HL-60/S4 treated with retinoic acid at 250 ng/mL for 4 days and 3 days (cell line): Measurements from ENCODE around the gene PSMC2.
"Not testable (repeated sequence)": the region's sequence is repeated elsewhere in the genome, so short reads cannot be mapped to it uniquely, and the experiment has no call there.

ENCODE experiments used
- in situ Hi-C: fragments of 300-500 bp; cut with MboI; formaldehyde crosslinking; loops from 2 replicates; pipeline ENCODE4 v1.7.0; 2022; ENCODE audit warnings: low sequenced_read_pairs

PSMC2 gene

DNA sequence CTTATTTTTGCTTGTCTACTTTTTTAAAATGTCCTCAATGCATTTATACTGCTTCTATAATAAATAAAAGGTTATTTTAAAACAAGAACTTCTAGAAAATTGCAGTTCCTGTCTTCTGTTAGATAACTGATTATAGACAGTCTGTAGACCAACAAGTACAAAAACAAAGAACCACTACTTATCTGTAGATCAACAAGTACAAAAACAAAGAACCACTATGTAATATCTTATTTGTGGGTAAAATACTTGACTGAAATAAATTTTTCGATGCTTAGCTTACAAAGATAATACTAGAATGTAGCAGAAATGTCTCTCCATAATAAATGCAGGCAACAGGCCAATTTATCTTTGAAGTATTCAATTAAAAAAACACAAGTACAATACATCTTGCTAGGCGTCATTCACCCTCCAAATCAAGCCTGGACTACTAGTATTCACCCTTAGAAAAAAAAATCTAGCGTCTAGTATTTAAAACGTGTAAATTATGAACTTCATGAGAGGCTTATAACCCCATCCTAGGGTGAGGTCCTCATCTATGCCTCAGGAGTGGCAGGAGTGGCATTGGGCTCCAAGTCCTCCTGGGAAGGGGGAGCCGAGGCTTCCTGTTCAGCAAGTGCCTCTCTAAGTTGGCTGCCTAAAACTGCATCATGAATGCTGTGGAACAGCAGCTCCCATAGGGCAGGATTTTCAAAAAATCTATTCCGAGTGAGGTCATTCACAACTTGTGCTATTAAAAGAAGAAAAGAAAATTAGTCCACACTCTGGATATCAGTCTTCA, 26.6 kb downstream of the PSMC2 start:
- in situ Hi-C loops: no loop called here

DNA sequence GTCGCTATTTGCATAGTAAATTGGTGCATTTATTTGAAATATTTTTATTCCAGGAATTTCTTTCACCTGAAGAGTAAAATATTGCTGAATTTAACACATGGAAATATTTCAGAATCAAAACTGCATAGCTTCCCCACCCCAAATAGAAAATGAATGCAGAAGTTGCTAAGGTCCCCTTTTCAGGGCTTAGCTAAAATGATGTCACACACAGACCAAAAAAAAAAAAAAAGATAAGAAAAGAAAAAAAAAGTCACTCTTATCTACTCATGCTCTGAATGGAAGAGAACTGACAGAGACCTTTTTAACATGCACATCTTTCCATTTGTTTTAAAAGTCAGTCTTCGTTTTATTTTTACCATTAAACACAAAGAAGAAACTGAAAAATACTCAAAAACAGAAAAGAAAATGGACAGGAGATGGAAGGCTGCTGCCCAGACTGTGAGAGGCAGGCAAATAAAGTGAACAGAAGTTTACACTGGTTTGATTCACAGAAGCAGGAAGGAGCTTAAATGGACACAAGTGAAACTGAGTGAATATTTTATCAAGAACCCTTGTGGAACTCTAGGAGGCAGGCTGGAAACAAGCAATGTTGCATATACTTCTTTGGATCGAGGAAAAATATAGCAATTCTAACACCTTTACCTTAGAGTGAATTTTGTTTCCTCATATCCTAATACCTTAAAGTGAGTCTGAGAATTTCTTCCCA, 32.0 kb downstream of the PSMC2 start:
- in situ Hi-C loops: no loop called here

DNA sequence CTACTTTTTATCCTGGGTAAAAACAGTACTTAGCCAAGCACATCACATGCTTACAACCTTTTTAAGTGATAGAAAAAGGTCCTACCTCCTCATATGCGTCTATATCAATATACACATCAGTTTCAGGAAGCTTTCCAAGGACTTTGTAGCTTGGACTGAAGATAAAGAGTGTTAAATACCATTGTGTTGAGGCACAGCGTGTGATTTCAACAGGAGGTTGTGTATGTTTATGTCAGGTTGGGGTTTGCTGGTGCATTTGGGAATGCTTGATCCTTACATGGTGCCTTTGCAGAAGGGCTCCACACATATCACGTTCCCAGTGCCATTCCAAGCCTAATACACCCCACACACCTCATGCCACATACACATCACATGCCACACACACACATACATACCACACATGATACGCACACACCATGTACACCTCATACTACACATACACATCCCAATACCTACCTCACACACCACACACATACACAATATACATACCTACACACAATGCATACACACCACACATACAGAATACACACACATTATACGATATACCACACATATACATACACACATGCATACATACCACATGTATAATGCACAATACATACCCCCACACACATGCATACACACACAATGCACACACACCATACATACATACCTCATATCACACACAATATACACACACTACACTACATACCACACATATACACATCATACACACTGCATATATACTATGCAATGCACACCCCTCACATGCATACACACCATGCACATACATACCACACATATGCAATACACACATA, 33.1 kb downstream of the PSMC2 start:
- in situ Hi-C loops: no loop called here

DNA sequence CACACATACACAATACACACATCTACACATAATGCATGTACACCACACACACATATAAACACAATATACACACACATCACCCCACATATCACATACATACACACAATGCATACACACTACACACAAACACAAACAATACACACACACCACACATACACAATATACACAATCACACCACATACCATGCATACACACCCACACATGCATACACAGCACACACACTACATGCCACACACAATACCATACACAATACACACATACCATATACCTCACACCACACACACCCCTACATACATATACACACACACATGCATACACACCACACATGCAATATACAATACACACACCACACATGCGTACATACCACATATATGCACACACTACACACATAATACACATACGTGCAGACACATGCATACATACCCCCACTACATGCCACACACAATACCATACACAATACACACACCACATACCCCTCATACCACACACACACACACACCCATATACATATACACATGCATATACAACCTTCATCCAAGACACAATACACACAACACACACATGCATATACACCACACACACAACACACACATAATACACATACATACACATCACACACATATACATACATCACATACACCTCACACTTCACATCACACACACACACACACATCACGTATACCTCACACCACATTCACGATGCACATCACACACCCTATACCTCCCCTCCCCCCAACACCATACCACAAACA, 34.0 kb downstream of the PSMC2 start:
- in situ Hi-C loops: no loop called here

DNA sequence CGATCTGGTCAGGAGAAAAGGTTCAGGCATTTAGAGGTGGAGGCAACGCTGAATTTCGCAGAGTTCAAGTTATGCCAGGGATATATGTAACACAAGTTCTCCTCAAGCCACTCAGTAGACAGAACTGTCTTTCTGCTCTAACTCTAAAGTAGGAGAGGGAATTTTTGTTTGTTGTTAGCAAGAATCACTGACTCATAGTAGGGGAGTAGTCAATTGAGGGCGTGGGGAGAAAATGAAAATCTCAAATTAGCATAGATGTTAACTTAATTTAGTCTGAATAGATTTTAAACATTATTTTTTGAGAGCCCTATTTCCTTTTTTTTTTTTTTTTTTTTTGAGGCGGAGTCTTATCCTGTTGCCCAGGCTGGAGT, 34.6 kb downstream of the PSMC2 start:
- in situ Hi-C loops: no loop called here

DNA sequence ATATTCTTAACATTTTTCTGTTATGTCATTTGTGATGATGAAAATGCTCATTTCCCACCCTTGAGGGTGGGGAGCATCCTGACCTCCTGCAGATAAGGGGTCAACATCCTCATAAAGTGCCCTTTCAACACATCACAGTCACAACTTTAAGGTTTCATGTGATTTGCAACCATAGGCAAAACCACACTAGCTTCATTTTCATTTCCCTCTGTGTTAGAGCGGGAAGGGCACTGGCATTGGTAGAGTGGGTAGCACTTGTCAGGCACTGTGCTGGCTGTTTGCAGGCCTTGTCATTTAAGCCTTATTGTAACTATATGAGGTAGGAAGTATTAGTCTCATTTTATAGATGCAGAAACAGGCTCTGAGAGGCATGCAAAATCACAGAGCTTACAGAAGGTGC, 39.8 kb downstream of the PSMC2 start:
- in situ Hi-C loops: no loop called here

DNA sequence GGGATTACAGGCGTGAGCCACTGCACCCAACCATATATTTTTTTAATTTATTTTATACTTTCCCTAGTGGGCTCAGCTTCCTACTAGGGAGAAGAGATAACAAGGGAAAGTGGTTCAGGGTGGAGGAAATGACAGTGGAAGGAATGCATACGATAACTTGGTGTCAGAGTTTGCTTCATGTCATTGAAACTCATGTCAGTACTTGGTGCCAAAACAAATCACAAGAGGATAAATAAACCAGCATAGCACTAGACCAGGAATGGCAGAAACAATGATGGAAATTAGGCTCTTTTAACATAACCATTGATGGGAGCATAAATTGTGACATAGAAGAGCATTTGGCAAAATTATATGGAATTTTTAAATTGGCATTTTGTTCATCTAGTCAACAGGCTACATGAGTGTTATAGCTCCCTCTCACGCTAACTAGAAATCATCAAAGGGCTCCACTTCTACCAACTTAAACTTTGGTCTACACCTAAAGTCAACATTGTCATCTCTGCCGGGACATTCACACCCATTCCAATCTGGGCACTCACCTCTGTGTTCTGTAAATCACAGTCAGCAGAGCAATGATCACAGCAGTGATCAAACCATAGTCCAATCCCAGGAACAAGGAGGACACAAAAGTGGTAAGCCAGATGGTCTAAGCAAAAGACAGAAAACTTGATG, 41.2 kb downstream of the PSMC2 start:
- in situ Hi-C loops: no loop called here

DNA sequence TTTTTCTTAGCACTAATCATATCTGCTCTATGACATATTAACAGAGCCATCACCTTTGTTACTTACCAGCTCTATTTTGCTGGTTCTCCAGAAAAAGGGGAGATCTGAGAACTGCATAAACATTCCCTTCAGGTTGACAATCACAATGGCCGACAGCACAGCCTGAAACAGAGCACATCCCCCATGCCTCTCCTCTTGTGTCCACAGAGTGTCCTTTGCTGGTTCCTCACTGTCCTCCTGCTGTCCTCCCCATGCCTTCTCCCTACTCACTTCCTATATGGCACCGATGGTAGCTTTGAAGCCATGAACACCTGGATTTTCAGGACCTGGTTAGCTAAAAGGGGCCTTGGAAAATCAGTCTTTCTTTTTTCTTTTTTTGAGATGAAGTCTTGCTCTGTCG, 41.8 kb downstream of the PSMC2 start:
- in situ Hi-C loops: no loop called here

DNA sequence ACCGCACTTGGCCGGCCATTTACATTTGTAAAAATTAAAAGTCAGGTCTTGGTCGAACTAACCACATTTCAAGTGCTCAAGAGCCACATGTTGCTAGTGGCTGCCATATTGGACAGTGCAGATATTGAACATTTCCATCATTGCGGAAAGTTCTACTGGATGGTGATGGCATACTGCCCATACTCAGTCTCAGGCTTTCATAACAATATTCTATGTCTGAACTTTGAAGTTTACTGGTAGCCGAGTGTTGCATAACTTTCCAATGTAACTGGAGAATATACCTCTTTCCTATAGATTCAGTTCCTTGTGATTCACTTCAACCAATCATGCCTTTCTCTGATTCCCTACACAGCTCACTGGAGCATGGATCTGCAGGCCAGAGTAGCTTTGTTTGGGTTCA, 43.7 kb downstream of the PSMC2 start:
- in situ Hi-C loops: no loop called here

DNA sequence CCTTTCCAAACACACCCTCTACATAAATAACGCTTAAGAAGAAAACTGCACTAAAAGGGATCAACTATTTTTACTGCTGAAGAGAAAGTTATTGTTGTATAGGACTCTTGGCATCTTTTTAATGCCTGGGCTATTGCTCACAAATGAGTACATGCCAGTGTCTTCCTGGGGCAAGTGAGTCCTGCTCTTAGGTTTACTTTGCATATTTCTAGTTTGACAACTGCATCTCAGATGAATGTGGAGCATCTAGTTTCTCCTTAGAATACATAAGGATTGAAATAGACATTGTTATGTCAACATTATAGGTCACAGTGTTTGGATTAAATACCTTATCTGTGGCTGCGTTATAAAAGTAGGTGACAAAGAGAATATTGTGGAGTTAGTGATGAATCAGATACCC, 44.5 kb downstream of the PSMC2 start:
- in situ Hi-C loops: no loop called here

DNA sequence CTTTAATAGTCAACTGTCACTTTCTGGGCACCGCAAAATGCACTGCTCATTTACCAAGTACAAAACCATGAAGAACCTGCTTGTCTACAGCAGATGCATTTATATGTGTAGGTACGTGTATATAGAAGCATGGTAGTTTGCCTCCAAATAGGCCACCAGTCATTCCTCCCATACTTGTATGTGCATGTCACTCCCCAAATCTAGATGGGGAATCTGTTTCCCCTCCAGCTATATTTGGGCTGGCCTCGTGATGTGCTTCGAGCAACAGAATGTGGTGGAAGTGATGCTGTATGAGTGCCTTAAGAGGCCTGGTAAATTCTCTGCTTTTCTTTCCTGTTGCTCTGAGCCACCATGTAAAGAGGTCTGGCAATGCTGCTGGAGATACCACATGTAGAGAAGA, 47.1 kb downstream of the PSMC2 start:
- in situ Hi-C loops: no loop called here

DNA sequence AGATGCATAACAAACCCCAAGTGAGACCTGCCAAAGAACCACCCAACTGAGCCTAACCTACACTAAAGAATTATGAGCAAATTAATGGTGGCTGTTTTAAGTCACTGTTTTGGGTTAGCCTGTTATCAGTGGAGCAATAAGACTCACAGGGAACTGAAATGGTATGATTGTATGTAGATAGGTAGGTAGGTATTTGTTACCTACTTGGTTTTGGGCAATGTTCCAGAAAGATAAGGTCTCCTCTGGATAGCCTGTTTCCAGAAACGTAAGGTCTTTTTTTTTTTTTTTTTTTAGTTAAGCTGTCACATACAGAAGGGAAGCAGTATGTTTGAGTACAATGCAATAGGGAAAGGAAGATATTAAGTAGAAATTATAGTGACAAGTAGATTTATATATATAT, 47.6 kb downstream of the PSMC2 start:
- in situ Hi-C loops: no loop called here

DNA sequence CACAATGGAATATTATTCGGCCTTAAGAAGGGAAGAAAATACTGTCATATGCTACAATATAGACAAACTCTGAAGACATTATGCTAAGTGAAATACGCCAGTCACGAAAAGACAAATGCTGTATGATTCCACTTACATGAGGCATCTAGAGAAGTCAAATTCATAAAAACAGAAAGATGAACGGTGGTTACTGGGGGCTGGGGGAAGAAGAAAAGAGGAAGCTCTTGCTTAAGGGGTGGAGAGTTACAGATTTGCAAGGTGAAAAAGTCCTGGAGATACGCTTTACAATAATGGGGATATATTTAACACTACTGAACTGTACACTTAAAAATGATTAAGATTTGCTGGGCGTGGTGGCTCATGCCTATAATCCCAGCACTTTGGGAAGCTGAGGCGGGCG, 49.0 kb downstream of the PSMC2 start:
- in situ Hi-C loops: no loop called here

DNA sequence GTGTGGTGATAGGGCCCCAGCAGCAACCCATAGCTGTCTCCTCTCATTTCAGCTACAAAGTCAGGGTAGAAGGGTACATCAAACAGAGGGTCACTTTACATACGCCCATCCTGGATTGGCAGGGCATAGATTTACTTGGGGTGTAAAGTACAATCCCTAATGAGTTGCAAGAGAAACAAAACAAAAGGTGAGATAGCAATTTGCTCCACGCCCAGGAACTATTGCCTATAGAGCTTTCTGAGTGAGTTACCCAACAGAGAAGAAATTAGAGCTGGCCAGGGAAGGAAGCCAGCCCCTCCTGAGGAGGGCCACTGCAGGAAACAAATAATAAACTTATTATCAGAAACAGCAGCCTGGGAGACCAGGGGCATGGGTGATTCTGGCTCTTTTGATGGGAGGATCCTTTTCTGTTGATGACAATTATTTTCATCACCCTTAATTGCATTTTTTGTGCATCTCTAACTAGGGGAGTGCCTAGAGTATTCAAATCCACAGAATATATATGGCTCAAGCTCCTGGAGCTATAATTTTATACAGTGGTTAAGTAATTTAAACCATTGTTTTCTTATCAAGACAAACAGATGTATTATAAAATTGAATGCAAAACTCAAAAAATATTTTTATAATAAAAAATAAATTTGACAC, 51.2 kb downstream of the PSMC2 start:
- in situ Hi-C loops: no loop called here

DNA sequence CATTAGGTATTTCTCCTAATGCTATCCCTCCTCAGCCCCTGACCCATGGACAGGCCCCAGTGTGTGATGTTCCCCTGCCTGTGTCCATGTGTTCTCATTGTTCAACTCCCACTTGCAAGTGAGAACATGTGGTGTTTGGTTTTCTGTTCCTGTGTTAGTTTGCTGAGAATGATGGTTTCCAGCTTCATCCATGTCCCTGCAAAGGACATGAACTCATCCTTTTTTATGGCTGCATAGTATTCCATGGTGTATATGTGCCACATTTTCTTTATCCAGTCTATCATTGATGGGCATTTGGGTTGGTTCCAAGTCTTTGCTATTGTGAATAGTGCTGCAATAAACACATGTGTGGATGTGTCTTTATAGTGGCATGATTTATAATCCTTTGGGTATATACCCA, 52.2 kb downstream of the PSMC2 start:
- in situ Hi-C loops: not testable (repeated sequence)

DNA sequence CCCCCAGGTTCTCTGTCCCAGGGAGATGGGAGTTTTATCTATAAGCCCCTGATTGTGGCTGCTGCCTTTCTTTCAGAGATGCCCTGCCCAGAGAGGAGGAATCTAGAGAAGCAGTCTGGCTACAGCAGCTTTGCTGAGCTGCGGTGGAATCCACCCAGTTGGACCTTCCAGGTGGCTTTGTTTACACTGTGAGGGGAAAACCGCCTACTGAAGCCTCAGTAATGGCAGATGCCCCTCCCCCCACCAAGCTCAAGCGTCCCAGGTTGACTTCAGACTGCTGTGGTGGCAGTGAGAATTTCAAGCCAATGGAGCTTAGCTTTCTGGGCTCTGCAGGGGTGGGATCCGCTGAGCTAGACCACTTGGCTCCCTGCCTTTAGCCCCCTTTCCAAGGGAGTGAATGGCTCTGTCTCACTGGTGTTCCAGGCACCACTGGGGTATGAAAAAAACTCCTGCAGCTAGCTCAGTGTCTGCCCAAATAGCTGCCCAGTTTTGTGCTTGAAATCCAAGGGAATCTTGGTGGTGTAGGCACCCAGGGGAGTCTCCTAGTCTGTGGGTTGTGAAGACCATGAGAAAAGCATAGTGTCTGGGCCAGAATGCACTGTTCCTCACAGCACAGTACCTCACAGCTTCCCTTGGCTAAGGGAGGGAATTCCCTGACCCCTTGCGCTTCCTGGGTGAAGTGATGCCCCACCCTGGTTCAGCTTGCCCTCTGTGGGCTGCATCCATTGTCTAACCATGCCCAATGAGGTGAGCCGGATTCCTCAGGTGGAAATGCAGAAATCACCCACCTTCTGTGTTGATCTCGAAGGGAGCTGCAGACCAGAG, 58.6 kb downstream of the PSMC2 start:
- in situ Hi-C loops: not testable (repeated sequence)

DNA sequence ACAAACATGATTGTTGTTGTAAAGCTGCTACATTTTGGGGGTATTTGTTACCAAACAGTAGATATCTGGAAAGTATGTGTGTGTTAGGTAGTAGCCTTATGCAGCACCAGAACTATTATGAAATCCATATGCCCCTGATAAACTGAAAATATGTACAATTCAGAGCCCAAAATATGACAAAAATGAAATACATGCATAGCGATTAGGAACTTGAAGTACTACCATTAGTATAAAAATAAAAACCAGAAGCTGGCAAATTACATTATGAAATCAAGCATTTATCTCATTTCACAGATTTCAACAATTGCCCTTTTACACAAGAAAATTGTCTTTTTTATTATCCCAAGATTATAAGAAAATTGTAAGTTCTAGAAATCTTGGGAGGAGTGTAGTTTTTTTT, 64.7 kb downstream of the PSMC2 start:
- in situ Hi-C loops: no loop called here

DNA sequence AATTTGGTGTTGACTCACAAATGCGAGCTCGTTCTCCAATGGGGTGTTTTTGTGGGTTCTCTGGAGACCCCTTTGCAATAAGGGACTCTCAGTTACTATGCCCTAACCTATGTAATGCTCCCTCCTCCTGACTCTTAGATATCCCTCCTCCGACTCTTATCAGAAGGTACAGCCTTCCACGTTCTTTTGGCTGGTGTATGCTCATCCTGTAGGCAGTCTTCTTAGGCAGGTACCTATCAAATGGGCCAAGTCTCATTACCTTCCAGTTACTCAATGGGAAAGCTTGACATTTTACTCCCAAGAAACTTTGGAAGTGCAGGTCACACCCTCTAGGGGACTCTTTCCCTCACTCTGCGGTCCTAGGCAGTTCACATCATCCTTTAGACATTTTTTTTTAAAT, 66.0 kb downstream of the PSMC2 start:
- in situ Hi-C loops: no loop called here

DNA sequence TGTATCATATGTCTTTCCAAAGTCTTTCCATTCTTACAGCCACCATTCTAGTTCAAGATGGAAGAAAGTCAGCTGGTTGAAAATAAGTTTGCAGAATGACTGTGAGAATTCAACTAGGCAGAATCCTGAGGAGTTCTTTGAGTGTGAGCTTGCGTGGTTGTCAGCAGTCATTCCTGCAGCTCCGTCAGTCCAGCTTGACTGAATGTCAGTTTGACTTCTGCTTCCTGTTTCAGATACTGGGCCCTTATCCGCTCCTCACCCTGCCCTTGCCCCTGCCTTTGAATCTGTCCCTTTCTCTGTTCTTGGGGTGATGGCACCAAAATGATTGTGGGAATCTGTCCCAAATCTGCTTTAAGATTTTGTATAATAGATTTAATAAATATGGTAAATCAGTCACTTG, 70.8 kb downstream of the PSMC2 start:
- in situ Hi-C loops: no loop called here
